Anterior cingulate cortex (tissue), 58 donors: ENCODE results near the gene ZCCHC7.

ENCODE experiments used
- DNase-seq, 58 donors: peaks; one replicate each; lab custom pipeline; 2025; lab: John Stamatoyannopoulos, UW

ZCCHC7 gene

DNA sequence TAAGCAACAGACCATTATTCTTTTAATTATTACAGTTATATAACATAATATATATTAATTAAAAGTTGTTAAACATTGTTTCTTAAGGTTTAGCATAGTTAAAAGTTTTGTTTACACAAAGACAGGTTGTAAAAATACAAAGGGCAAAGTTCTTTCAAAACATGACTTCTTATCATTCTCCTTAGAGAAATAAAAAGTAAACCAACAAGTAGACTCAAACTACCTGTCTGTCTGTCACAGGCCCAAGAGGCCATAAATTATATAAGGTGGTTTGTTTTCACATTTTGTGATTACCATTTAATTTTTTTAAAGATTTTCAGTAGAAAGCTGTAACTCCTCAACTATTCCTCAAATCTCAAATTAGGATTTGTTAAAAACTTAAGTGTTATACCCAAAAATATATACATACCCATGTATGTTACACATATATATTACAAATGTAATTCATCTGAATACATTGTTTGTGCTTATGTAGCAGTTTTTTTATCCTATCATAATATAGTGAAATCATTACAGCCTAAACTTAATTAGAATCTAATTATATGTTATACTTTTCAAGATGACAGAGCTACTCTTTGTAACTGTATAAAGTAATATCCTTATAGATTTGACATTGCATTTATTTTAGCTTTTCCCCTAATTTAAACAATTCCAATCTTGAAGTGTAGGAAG, 208.3 kb downstream of the ZCCHC7 start:
- no peak for DNase-seq

DNA sequence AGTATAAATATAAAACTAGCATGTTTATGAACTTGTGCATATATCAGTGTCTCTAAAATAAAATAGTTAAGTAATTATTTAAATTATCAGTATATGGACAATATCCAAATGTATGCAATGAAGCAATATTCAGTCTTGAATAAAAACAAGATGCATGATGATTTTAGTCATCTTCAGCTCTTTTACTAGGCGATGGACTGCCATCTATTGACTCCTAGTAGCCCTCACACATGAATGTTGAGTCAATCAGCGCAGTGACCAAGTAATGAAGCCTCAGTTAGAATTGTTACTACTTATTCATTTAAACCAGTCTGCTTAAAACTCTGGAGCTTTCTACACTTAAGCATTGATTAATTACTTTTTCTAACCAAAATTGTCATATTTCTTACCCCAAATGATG, 209.2 kb downstream of the ZCCHC7 start:
- DNase-seq, result no peak

DNA sequence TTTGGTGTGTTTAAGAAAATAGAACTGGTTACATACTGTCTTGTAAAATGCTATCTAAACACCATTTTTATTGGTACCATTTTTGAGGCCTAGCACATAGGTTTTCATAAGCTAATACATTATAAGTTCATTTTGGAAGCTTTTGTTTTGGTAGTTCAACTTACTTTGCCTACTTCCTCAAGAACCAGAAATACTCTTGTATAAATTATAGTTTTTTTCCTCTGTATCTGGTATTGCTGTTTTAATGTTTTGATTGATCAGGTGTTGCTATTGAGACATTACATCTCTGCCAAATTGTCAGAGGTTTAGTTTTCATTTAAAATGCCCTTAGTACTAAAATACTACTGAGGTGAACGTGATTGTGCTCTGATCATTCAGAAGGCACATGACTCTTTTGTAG, 211.5 kb downstream of the ZCCHC7 start:
- no peak for DNase-seq

DNA sequence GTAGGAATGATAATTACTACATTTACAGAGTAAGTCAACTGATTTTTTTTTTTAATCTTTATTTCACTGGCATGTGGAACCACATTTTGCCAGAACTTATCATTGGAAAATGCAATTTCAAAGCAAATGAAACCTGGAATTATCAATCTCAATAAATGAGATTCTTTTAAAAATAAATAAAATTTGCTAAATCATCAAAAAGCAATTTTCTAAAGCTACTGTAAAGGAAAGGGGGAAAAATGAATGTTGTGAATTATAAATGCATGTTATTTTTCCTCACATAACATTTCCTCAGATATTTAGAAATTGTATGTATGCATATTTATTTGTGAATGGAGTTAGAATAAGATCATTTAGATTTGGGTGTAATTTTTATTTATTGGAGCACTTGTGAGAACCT, 212.2 kb downstream of the ZCCHC7 start:
- DNase-seq, result no peak

DNA sequence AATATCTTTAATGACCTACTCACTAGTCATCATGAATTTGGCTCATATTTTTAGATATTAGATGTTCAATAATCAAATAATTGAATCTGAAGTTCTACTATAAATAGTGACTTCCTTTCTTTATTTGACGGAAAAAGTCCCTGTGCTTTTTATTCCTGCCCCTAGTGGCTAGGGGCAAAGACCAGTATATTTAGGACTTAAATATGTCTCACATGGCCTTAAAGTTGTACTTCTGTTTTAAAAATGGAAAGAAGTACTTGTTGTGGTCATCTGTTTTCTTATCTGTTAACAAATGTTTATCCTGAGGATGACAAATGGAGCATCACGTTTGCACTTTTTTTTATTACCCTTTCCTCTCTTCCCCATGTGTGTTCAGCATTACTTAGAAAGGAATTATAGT, 212.9 kb downstream of the ZCCHC7 start:
- no peak for DNase-seq

DNA sequence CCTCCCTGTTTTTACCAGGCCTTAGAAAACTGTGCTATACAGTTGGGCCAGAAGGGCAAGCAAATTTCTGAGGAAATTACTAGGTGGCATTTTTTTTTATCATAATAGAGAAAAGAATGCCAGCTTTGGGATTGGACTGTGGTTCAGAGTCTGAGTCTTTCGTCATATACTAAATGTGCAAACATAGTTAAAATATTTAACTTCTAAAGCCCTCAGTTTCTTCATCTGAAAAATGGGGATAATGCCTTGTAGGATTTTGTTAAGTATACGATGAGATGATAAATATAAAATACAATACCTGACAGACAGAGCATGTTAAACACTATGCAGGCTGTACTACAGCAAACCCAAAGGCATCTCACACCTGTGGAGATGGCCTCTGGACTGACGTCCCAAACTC, 214.9 kb downstream of the ZCCHC7 start:
- no peak for DNase-seq

DNA sequence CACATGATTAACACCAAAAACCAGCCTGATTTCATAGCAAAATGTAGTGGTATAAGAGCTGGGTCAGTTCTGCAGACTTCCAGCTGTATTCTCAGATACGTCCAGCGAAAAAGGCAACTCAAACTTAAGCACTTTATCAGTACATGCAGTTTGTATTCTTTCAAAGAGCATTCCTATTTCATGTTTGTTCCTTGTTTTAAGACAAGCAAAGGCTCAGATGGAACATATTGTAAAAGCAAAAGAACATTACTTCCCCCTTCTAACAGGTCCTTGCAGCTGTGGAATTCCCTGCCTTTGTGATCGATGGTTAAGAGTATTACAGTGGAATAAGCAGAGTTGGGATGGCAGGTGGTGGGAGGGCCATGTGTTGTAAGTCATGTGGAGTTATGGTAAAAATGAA, 215.8 kb downstream of the ZCCHC7 start:
- no peak for DNase-seq

DNA sequence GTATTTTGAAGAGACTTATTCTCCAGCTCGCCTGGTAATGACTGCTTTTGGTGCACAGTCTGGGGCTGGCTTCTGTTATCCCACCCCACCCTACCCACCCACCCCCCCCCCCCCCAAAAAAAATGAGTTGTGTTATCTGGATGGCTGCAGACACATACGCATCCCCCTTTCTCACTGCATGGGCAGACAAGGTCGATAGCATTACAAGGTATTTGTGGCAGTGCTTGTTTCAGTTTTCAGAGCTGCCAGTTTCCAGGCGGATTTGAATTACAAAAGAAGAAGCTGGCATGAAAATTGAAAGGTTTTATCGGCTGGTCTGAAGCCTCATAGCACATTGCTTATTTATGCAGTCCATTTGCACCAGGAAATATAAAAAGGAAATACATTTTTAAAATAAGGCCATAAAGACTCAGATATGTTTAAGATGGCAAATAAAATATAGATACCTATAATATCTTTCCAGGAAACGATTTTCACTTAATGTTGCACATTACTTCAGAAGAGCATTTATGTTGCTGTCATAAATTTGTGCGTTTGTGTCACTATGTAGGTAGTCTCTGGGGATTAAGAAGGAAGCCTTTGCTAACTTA, 217.0 kb downstream of the ZCCHC7 start:
- DNase-seq, result no peak

DNA sequence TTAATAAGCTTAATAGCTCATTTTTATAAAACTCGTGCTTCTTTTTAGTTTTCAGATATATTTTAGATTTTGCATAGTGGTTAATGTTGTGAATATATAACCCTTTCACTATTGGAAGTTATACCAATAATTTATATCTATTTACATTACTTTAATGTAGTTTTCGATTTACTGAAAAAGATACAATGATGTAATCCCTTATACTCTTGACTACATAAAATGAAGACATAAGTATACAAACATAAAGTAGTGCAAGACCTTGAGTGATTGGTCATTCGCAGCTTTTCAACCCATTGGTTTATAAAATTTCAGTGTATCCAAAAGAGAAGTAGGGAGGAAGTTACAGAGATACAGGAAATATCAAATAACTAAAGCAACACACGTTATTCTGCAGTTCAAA, 217.8 kb downstream of the ZCCHC7 start:
- no peak for DNase-seq

DNA sequence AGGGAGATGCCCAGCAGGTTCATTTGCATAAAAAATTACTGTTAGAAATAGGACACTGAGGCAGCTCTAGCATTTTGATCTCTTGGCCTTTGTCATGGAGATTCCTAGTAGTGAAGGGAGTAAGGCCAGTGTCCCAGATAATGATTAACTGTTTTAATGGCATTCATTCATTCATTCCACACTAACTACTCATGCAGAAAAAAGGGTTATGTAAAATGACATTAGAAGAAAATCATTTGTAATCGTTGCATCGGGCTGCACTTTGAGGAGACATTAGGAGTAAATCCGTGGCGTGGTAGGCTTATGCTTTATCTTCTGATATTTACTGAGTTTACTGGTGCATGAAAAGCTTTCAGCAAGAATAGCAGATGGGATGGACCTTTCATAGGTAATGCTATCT, 219.5 kb downstream of the ZCCHC7 start:
- DNase-seq, result no peak

DNA sequence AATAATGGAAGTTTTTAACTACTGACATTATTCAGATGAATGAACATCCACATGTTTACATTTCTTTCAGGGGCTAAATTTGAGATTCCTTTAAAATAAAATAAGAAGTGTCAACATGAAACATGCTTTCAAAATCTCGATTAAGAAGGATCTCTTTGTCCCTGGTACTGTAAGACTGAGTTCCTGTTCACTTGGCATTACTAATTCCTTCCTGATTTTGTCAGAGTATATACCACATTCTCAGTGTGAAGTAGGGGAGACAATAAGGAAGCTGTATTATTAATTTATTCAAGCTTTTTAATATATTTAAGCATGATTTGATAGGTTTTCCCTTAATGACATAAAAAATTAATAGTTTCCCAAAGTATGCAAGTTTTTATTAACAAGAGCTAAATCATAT, 220.6 kb downstream of the ZCCHC7 start:
- no peak for DNase-seq

DNA sequence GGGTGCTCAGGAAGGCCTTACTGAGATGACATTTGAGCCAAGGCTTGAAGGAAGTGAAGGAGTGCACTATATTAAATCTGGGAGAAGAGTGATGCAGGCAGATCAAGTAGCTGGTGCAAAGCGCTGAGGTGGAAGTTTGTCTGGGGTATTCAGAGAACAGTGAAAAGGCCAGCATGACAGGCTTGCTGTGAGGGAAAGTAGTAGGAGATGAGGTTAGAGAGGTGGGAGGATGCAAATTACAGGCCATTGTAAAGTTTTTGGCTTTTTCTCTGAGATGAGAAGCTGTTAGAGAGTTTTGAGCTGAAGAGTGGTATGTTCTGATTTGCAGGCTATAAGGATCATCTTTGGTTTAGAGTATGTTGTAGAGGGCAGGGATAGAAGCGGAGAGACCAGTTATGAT, 221.3 kb downstream of the ZCCHC7 start:
- DNase-seq, result no peak

DNA sequence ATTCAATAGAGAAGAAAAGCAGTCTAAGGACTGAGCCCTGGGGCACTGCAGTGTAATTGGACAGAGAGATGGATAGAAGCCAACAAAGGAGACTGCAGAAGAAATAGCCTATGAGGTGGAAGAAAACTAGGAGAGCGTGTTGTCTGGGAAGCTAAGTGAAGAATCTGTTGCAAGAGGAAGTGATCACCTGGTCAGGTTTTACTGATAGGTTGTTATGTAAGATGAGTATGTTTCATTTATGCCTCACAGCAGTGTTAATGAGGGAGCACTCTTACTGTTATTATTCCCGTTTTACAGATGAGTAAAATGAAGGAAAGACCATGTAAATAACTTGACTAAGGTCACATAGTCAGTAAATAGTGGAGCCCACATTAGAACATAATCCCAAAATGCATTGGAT, 222.1 kb downstream of the ZCCHC7 start:
- no peak for DNase-seq

DNA sequence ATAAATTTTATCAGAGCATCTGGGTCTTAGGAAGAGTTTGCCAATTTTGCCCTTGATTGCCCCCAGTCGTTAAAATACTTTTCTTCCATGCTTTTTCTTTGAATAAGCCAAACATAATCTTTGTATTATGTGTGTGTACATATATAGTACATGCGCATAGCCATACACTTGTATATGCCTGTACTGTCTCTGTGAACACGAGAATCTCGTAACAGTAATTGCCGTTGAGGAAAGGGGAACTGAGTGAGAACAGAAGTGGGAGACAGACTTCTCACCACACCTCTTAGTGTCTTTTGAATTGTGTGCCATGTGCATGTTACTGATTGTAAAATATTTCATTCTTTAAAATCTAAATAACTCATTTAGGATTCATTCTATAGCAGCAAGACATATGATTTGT, 222.5 kb downstream of the ZCCHC7 start:
- DNase-seq, result no peak

DNA sequence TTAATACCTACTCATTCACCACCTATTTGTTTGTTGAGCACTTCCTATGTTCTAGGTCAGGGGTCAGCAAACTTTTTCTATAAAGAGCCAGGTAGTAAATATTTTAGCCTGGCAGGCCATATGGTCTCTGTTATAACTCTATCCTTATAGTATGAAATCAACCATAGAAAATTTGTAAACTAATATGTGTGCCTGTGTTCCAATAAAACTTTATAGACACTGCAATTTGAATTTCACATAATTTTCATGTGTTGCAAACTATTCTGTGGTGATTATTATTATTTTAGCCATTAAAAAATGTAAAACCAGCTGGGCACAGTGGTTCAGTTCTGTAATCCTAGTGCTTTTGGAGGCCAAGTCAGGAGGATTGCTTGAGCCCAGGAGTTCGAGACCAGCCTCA, 223.3 kb downstream of the ZCCHC7 start:
- DNase-seq, result no peak

DNA sequence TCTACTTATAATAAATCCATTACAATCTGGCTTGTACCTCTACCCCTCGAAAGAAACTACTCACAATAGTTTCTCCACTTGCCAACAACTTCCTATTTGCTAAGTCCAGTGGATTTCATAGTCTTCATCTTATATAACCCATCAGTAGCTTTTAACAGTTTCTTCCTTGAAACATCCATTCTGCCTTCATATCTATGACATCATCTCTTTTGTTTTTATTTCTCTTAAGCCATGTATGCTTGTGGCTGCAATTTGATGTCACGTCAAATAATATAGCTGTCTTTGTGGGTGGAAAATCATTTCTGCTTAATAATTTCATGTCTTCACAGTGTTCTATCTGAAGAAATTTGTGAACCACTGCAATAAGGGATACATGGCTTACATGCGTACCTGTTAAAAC, 224.7 kb downstream of the ZCCHC7 start:
- DNase-seq, result no peak

DNA sequence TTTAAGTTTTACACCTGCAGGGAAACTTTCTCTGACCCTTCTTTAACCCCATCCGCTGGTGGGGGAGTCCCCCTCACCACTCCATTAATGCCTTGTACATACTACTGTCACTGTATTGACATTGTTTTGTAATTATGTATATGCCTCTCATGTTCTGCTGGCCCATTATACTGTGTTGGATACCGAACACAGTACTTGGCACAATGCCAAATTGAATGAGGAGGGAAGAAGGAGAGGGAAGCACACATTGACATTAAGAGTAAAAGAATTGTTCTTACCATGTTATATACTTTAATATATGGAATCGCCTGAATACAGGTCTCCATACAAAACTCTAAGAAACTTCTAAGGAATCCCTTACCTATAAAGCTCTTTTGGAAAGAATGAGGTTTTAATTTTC, 228.5 kb downstream of the ZCCHC7 start:
- no peak for DNase-seq

DNA sequence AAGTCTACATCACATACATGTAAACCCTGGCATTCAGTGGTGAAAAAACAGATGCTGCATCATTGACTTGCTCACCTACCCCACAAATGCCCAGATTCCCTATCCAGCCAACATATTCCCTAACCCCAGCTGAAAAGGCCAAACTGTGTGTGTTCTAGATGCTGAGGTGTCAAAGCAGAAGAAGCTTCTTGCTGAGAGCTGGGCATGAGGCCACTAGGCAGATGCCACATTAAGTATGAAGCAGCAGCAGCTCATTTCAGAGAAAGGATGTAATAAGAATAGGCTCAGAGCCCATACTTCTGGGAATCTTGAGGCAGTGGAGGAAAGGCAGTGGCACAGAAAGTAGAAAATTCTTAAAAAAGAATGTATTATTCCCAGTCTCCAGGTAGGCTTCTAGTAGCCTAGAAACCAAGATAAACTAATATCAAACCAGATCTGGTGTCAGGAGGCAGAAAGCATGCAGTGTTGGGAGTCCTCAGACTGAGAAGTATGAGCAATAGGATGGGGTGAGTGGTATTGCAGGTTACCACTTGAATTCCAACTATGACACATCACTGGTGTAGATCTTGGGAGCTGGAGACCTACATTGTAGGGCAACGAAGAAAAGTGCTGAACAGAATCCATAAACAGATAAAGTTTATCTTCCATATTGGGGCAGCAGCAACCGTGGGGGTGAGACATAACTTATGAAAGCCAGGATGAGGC, 230.3 kb downstream of the ZCCHC7 start:
- peak in 1 of 58 donors; percentile 8 for DNase-seq

DNA sequence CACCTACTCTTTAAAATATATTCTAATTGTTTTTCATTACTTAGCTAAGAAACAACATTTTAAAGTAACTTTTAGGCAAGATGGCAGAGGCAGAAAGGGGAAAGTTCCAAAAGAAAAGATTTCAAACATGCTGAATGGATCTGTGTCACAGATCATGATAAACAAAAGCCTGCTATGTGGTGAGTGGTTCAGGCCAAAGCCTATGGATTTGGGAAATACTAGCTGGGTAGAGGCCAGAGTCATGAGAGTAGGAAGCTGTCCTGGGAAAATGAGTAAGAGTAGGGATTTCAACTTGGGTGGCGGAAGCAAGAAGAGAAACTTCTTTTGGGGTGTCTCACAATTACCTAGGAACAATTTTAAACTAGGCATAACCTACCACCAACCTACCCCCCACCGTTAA, 233.4 kb downstream of the ZCCHC7 start:
- no peak for DNase-seq

DNA sequence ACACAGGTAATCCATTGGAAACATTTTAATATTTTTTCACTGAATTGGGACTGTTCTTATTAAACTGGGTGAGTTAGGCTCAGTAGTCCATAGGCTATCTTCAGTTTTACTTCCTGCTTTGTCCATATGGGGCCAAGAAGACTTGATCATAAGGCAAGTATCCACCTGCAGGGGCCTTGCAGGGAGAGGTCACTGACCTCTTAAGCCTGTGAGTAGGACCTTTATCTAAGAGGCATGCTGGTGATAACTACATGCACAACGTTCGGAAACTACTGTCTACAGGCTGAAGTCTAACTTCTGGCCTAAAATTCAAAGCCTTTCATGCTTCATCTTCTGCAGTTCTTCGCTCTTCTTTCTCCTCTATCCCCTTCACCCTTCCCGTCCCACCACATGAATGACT, 242.1 kb downstream of the ZCCHC7 start:
- no peak for DNase-seq

DNA sequence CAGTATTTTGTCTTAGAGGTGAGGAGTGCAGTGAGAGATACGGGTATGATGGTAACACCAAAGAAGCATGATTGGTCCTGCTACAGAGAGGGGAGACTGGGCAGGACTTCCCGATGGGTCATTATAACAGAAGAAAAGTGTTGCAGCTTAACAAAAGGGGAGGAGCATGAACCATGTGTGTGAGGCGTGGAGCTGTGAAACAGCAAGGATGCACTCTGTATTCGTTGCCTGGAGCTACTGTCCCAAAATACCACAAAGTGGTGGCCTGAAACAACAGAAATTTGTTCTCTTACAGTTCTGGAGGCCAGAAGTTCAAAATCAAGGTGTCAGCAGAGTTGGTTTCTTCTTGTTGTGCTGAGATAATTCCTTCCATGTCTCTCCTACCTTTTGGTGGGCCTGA, 242.8 kb downstream of the ZCCHC7 start:
- no peak for DNase-seq

DNA sequence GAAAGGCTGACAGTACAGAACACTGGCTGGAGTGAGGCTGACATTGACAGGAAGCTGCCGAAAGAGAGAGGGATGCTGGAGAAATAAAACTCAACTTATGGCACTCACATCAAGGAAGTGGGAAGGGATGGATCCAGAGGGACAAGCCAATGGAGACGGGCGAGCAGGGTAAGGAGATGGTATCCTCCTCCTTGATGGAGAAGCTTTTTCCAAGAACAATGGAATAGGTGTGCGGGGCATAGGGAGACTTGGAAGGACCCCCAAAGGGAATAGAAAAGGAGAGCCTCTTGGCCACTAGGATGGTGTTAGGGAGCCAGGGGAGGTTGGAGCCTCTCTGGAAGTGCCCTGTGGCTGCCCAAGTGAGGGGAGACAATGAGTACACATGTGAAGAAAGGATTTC, 243.8 kb downstream of the ZCCHC7 start:
- no peak for DNase-seq
